GM21723 (cell line): Measurements from ENCODE around the gene SCEL.

ENCODE experiments used
- ATAC-seq: cut with Tn5 transposase; IDR thresholded peaks from one replicate; pipeline ENCODE4 v1.9.1; 2021; ENCODE audit warnings: mild to moderate bottlenecking, moderate library complexity; ENCODE audit not compliant: unreplicated experiment

The SCEL gene

GRCh38 chr13:77521595-77522367 lies 13.7 kb upstream of the SCEL start:
- no peak for ATAC-seq

GRCh38 chr13:77522444-77522843 lies 13.1 kb upstream of the SCEL start:
- ATAC-seq: no peak

- no peak for ATAC-seq
Measured at GRCh38 chr13:77523386-77523785, 12.1 kb upstream of the SCEL start.

- ATAC-seq: peak; percentile 54
Measured at GRCh38 chr13:77523834-77524728, 11.4 kb upstream of the SCEL start.

- no peak for ATAC-seq
Measured at GRCh38 chr13:77528414-77528813, 7.1 kb upstream of the SCEL start.

- peak; percentile 78 for ATAC-seq
Measured at GRCh38 chr13:77528834-77529500, 6.5 kb upstream of the SCEL start.

- no peak for ATAC-seq
Measured at GRCh38 chr13:77529501-77529840, 6.0 kb upstream of the SCEL start.

- ATAC-seq: no peak
Measured at GRCh38 chr13:77530875-77531274, 4.6 kb upstream of the SCEL start.

GRCh38 chr13:77532983-77533382 lies 2.5 kb upstream of the SCEL start:
- no peak for ATAC-seq

GRCh38 chr13:77533875-77534788 lies 1.4 kb upstream of the SCEL start:
- ATAC-seq: no peak

- no peak for ATAC-seq
Measured at GRCh38 chr13:77536358-77536757, 852 bp downstream of the SCEL start.

GRCh38 chr13:77537289-77537919 lies 1.9 kb downstream of the SCEL start:
- ATAC-seq: no peak

GRCh38 chr13:77543711-77544110 lies 8.2 kb downstream of the SCEL start:
- no peak for ATAC-seq

- ATAC-seq: no peak
Measured at GRCh38 chr13:77544355-77544754, 8.8 kb downstream of the SCEL start.

GRCh38 chr13:77544758-77545338 lies 9.3 kb downstream of the SCEL start:
- peak; percentile 68 for ATAC-seq

- ATAC-seq: no peak
Measured at GRCh38 chr13:77545626-77546412, 10.3 kb downstream of the SCEL start.

GRCh38 chr13:77548095-77548494 lies 12.6 kb downstream of the SCEL start:
- ATAC-seq: no peak

GRCh38 chr13:77548594-77548993 lies 13.1 kb downstream of the SCEL start:
- no peak for ATAC-seq

GRCh38 chr13:77554069-77554468 lies 18.6 kb downstream of the SCEL start:
- no peak for ATAC-seq
